ENCODE results near the gene FAM241A.
"Not testable (repeated sequence)": the region's sequence is repeated elsewhere in the genome, so short reads cannot be mapped to it uniquely, and the experiment has no call there.

FAM241A gene

DNA sequence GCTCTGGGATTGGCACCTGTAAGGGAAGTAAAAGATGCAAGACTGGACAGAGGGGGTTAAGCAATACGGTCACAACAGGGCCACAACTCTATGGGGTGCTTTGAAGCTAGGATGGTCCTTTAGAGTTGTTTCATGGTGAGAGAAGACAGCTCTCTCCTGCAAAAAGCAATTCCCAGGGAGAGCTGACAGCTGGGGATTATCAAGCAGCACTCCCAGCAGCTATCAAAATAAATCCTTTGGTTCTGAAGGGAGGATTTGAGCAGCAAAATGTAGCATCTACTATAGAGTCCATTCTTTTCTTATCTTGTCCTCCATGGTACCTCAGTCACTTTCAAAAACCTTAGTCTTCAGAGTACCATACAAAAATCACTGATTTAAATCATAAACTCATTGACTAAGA, 51.2 kb downstream of the FAM241A start:
- H3K9me3 ChIP-seq, result no peaks in the 10 kb centered on the region
- no peak for DNase-seq
- no peak overlapping the region for H3K4me3 ChIP-seq (ENCODE audit: low read depth, low read length)
- H3K36me3 ChIP-seq, result no peaks in the 10 kb centered on the region
- peaks cover 4% of the 10 kb centered on the region for H3K4me1 ChIP-seq
- H3K27me3 ChIP-seq, result no peaks in the 10 kb centered on the region; the same call in 1 of the 2 replicates
- TF ChIP-seq, protein P1, sequence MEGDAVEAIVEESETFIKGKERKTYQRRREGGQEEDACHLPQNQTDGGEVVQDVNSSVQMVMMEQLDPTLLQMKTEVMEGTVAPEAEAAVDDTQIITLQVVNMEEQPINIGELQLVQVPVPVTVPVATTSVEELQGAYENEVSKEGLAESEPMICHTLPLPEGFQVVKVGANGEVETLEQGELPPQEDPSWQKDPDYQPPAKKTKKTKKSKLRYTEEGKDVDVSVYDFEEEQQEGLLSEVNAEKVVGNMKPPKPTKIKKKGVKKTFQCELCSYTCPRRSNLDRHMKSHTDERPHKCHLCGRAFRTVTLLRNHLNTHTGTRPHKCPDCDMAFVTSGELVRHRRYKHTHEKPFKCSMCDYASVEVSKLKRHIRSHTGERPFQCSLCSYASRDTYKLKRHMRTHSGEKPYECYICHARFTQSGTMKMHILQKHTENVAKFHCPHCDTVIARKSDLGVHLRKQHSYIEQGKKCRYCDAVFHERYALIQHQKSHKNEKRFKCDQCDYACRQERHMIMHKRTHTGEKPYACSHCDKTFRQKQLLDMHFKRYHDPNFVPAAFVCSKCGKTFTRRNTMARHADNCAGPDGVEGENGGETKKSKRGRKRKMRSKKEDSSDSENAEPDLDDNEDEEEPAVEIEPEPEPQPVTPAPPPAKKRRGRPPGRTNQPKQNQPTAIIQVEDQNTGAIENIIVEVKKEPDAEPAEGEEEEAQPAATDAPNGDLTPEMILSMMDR (IDR thresholded peaks at IDR 0.05; ENCODE audit: low read depth, low read length), result no peak

DNA sequence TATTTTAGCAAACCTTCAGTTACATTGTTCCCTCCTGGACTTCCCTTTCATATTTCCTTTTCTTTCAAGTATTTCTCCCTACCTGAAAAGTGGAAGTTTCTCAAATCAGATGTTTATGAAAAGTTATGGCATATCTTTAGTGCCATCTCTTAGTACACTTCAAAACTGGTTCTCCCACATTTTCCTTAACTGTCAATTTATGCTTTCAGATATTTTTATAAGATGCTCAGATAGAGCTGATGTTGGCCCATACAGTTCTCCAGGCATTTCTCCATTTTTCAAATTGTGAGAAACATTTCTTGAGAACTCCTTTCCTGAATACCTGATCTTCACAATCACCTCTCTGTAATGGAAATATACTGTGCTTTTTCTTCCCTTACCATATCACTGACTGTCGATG, 53.8 kb downstream of the FAM241A start:
- H3K36me3 ChIP-seq, result no peaks in the 10 kb centered on the region
- no peak overlapping the region for H3K4me3 ChIP-seq (ENCODE audit: low read depth, low read length)
- TF ChIP-seq, protein P1 (IDR thresholded peaks at IDR 0.05; ENCODE audit: low read depth, low read length), result no peak
- no peaks in the 10 kb centered on the region; the same call in 1 of the 2 replicates for H3K27me3 ChIP-seq
- no peaks in the 10 kb centered on the region for H3K9me3 ChIP-seq
- DNase-seq, result no peak
- H3K4me1 ChIP-seq, result peaks cover 4% of the 10 kb centered on the region

DNA sequence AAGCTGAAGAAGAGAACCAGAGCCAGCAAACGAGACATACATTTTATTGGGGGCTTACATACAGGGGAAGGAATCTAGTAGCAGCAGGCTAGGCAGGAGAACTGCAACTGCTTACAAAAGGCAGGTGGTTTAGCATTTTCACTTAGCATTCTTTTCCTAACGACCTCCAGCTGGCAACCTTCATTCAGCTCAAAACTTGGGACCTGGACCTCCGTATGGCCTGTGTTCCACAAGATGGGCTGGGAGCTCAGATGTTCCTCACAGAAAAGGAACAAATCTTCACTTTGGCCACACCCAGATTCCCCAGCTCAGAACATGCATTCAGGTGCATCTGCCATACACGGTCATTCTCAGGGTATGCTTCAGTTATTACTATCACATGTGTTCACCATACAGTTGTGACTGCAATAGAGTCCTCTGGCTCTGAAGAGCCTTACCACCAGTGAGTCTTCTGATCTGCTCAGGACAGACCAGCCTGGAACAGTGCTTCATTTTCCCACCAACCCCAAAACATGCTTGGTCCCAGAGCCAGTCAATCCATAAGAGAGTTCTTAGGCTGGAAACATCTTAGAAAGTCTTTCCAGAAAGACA, 56.8 kb downstream of the FAM241A start:
- Histone ChIP-seq H3K36me3 (no peaks in the 10 kb centered on the region), H3K4me1 (no peaks in the 10 kb centered on the region), H3K27me3 (peaks cover 6% of the 10 kb centered on the region), H3K9me3 (no peaks in the 10 kb centered on the region), H3K4me3 (ENCODE audit: low read depth, low read length) (no peak overlapping the region)
- TF ChIP-seq, protein P1 (IDR thresholded peaks at IDR 0.05; ENCODE audit: low read depth, low read length), result no peak
- DNase-seq, result no peak

DNA sequence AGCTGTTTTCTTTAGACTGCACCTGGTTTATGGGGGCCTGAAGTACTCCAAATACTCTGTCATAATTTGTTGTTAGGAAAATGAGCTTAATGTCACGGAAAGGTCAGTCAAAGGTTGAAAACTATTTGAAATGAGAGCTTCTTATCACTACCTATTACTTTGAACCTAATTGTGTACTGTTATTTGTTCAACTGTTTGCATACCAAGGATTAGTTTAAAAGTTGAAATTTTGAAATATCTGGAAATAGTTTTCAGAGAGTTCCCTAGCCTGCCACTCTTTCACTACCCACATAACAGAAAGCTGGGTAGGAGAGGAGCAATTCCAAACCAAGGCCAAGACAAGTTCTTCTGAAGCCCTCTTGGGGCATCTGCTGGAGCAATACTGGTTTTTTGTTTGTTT, 58.3 kb downstream of the FAM241A start:
- TF ChIP-seq, protein P1 (IDR thresholded peaks at IDR 0.05; ENCODE audit: low read depth, low read length), result no peak
- H3K4me1 ChIP-seq, result no peaks in the 10 kb centered on the region
- peaks cover 7% of the 10 kb centered on the region for H3K27me3 ChIP-seq
- H3K9me3 ChIP-seq, result no peaks in the 10 kb centered on the region
- no peak overlapping the region for H3K4me3 ChIP-seq (ENCODE audit: low read depth, low read length)
- no peak for DNase-seq
- H3K36me3 ChIP-seq, result no peaks in the 10 kb centered on the region

DNA sequence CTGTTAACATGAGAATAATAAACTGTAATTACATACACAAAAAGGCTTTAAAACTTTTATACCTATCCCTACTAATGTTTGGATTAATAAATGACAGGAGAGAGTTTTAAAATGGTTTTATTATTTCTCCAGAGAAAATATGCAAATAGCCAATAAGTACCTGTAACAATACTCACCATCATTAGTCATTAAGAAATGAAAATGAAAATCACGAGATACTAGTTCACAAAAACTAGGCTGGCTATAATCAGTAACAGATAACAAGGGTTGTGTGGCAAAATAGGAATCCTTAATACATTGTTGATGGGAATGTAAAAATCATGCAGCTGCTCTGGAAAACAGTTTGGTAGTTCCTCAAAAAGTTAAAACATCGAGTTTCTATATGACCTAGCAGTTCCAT, 61.2 kb downstream of the FAM241A start:
- no peaks in the 10 kb centered on the region for H3K4me1 ChIP-seq
- TF ChIP-seq, protein P1 (IDR thresholded peaks at IDR 0.05; ENCODE audit: low read depth, low read length), result no peak
- no peak for DNase-seq
- H3K4me3 ChIP-seq (ENCODE audit: low read depth, low read length), result no peak overlapping the region
- no peaks in the 10 kb centered on the region for H3K36me3 ChIP-seq
- H3K9me3 ChIP-seq, result no peaks in the 10 kb centered on the region
- H3K27me3 ChIP-seq, result peaks cover 7% of the 10 kb centered on the region

DNA sequence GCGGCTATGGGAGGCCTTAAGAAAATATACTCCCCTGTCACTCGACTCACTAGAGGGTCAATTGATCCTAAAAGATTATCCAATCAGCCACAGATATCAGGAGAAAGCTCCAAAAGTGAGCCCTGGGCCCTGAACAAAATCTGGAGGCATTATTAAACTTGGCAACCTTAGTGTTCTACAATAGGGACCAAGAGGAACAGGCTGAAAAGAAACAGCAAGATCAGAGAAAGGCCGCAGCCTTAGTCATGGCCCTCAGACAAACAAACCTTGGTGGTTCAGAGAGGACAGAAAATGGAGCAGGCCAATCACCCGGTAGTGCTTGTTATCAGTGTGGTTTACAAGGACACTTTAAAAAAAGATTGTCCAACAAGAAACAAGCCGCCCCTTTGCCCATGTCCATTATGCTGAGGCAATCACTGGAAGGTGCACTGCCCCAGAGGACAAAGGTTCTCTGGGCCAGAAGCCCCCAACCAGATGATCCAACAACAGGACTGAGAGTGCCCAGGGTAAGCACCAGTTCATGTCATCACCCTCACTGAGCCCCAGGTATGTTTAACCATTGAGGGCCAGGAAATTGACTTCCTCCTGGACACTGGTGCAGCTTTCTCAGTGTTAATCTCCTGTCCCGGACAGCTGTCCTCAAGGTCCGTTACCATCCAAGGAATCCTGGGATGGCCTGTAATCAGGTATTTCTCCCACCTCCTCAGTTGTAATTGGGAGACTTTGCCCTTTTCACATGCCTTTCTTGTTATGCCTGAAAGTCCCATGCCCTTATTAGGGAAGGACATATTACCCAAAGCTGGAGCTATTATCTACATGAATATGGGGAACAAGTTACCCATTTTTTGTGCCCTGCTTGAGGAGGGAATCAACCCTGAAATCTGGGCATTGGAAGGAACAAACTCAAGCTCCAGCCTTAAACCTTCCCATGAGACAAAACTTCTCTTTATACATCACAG, 63.2 kb downstream of the FAM241A start:
- not testable (repeated sequence) for H3K4me3 ChIP-seq (ENCODE audit: low read depth, low read length); H3K36me3 ChIP-seq; H3K9me3 ChIP-seq; H3K27me3 ChIP-seq; DNase-seq; H3K4me1 ChIP-seq
